22Rv1 (cell line): ENCODE data around the gene NLRC5.

ENCODE experiments used
- CTCF ChIP-seq: fragments of 450-650 bp; IDR thresholded peaks from 2 replicates; pipeline ENCODE4 v1.5.1; 2017; ENCODE audit warnings: mild to moderate bottlenecking
- ZFX ChIP-seq: fragments of 450-650 bp; IDR thresholded peaks from 2 replicates; pipeline ENCODE4 v1.6.1; 2017; ENCODE audit warnings: antibody characterized with exemption, borderline replicate concordance

GRCh38 chr16:57131351-57131970, 142.1 kb downstream of the NLRC5 start:
- no peak for TF ChIP-seq CTCF
- no peak for TF ChIP-seq ZFX
